ENCODE data around the gene WWOX. TPM values are rescaled to one million over a fixed set of nuclear protein-coding genes. Genes with fewer than 3 reads are reported as not detected.

The WWOX gene
- total RNA-seq, 1 experiment from 2014 or later: 28.3 TPM

DNA sequence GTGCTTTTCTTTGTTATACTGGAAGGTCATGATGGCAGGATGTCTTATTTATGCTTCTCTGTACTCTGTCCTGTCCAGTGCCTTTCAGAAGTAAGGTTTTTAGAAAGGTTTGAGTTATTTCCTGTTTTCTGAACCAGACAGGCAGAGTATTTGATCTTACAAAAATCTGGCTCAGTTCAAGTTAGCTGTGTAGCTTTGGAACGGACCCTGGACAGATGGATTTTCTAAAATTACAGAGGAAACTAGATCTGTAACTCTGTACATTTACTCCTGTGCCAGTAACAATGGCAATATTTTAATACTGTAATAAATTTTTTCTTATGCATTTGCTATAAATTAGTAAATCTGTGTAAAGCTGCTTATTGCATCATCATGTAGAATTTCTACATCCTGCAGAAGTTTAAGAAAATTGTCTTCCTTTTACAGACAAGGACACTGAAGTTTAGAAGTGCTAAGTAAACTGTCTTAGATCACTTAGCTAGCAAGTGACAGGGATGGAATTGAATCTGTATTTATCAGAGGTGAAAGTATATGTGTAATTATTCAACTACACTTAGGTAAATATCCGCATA lies 347.6 kb downstream of the WWOX start:
- H2AFZ ChIP-seq (ENCODE audit: low read length): no peak overlapping the region
- no peaks in the 10 kb centered on the region for H3K36me3 ChIP-seq (ENCODE audit: low read depth, low read length)
- no peaks in the 10 kb centered on the region for H3K79me2 ChIP-seq (ENCODE audit: low read length)
- no peaks in the 10 kb centered on the region for H3K4me1 ChIP-seq (ENCODE audit: insufficient read depth, low read length)
- CTCF ChIA-PET: no interaction called here
- no peak for DNase-seq
- intact Hi-C loops (cut with micrococcal nuclease): no loop called here
- no peaks in the 10 kb centered on the region for H4K20me1 ChIP-seq (ENCODE audit: low read length)
- no peak overlapping the region for H3K9ac ChIP-seq (ENCODE audit: low read length)
- H3K27me3 ChIP-seq (ENCODE audit: low read length): no peaks in the 10 kb centered on the region
- POLR2A ChIA-PET (ENCODE audit: unreplicated experiment): no interaction called here
- H3K4me3 ChIP-seq (ENCODE audit: low read length): no peak overlapping the region
- no peak for ATAC-seq
- no peak overlapping the region for H3K4me2 ChIP-seq (ENCODE audit: low read length)
- no peaks in the 10 kb centered on the region for H3K9me2 ChIP-seq (replicated peaks; ENCODE audit: low read length)
- no peak overlapping the region for H3K27ac ChIP-seq (ENCODE audit: low read length)
- no peaks in the 10 kb centered on the region for H3K9me3 ChIP-seq (ENCODE audit: low read length)
- BruUV-seq (replicated peaks): no TSS peak
- H3F3A ChIP-seq (ENCODE audit: low read length, unreplicated experiment): no peaks in the 10 kb centered on the region
- TF ChIP-seq EZH2phosphoT487 (IDR thresholded peaks at IDR 0.05; ENCODE audit: borderline replicate concordance, low read length) (no peak), EZH2 (IDR thresholded peaks at IDR 0.05; ENCODE audit: low read length, unreplicated experiment) (no peak)
- TF ChIP-seq, protein P1, sequence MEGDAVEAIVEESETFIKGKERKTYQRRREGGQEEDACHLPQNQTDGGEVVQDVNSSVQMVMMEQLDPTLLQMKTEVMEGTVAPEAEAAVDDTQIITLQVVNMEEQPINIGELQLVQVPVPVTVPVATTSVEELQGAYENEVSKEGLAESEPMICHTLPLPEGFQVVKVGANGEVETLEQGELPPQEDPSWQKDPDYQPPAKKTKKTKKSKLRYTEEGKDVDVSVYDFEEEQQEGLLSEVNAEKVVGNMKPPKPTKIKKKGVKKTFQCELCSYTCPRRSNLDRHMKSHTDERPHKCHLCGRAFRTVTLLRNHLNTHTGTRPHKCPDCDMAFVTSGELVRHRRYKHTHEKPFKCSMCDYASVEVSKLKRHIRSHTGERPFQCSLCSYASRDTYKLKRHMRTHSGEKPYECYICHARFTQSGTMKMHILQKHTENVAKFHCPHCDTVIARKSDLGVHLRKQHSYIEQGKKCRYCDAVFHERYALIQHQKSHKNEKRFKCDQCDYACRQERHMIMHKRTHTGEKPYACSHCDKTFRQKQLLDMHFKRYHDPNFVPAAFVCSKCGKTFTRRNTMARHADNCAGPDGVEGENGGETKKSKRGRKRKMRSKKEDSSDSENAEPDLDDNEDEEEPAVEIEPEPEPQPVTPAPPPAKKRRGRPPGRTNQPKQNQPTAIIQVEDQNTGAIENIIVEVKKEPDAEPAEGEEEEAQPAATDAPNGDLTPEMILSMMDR (conservative IDR thresholded peaks at IDR 0.05; ENCODE audit: low read depth, low read length): no peak

DNA sequence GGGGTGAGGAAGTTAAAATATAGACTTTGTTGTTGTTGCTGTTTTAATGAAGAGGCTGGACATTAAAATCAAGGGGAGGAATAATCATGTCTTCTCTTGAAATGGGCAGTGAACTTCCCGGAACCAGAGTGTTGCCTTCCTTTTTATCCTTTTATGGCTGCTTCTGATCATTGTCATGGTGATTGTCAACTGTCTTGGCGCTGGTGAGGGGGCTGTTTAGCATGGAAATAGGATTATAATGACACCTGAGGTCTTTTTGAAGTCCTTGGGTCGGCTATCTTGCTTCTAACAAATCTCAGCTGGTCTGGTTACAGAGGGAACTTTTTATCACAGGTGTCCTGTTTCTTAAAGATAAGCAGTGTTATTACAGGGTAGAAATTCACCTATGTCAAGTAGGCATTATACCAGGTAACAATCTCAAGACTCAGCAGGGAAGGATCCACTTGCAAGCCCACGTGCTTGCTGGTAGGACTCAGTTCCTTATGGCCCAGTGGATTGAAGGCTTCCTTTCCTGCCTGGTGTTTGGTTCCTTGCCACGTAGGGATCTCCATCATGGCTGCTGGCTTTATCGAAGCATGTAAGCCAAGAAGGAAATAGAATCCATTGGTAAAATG lies 349.3 kb downstream of the WWOX start:
- Histone ChIP-seq H3K9me2 (replicated peaks; ENCODE audit: low read length) (no peaks in the 10 kb centered on the region), H3K36me3 (ENCODE audit: low read depth, low read length) (no peaks in the 10 kb centered on the region), H3K79me2 (ENCODE audit: low read length) (no peaks in the 10 kb centered on the region), H3K9ac (ENCODE audit: low read length) (no peak overlapping the region), H3K27ac (ENCODE audit: low read length) (no peak overlapping the region), H4K20me1 (ENCODE audit: low read length) (no peaks in the 10 kb centered on the region), H3K4me3 (ENCODE audit: low read length) (no peak overlapping the region), H3F3A (ENCODE audit: low read length, unreplicated experiment) (no peaks in the 10 kb centered on the region), H2AFZ (ENCODE audit: low read length) (no peak overlapping the region), H3K4me1 (ENCODE audit: insufficient read depth, low read length) (no peaks in the 10 kb centered on the region), H3K9me3 (ENCODE audit: low read length) (no peaks in the 10 kb centered on the region), H3K27me3 (ENCODE audit: low read length) (no peaks in the 10 kb centered on the region), H3K4me2 (ENCODE audit: low read length) (no peak overlapping the region)
- intact Hi-C loops (cut with micrococcal nuclease): no loop called here
- ATAC-seq: no peak
- ChIA-PET POLR2A (ENCODE audit: unreplicated experiment) (no interaction called here), CTCF (no interaction called here)
- TF ChIP-seq EZH2phosphoT487 (IDR thresholded peaks at IDR 0.05; ENCODE audit: borderline replicate concordance, low read length): no peak
- no peak for TF ChIP-seq EZH2 (IDR thresholded peaks at IDR 0.05; ENCODE audit: low read length, unreplicated experiment)
- TF ChIP-seq, protein P1 (conservative IDR thresholded peaks at IDR 0.05; ENCODE audit: low read depth, low read length): no peak
- BruUV-seq (replicated peaks): no TSS peak
- DNase-seq: no peak

DNA sequence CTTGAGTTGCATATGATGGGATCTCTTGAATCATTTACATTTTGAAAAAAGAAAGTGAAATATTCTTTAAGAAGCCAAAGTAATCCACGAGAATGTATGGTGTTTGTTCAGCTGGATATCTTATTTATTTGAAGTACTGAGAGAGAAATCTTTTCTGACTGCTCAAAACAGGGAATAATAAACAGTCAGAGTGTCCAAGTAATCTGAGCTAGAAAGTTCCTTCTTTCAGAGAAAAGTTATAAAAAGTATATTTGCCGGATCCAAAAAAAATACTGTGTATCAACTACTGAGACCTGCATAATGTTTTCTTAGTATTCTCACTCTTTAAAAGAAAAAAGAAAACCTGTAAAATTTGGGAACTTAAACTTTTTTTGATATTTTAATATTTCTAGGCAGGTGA lies 350.8 kb downstream of the WWOX start:
- H4K20me1 ChIP-seq (ENCODE audit: low read length): no peaks in the 10 kb centered on the region
- no peak overlapping the region for H2AFZ ChIP-seq (ENCODE audit: low read length)
- no peak for ATAC-seq
- H3K4me2 ChIP-seq (ENCODE audit: low read length): no peak overlapping the region
- H3K9ac ChIP-seq (ENCODE audit: low read length): no peak overlapping the region
- DNase-seq: no peak
- TF ChIP-seq, protein P1 (conservative IDR thresholded peaks at IDR 0.05; ENCODE audit: low read depth, low read length): no peak
- no peak for TF ChIP-seq EZH2phosphoT487 (IDR thresholded peaks at IDR 0.05; ENCODE audit: borderline replicate concordance, low read length)
- no peak for TF ChIP-seq EZH2 (IDR thresholded peaks at IDR 0.05; ENCODE audit: low read length, unreplicated experiment)
- no peaks in the 10 kb centered on the region for H3K9me2 ChIP-seq (replicated peaks; ENCODE audit: low read length)
- intact Hi-C loops (cut with micrococcal nuclease): no loop called here
- no peak overlapping the region for H3K27ac ChIP-seq (ENCODE audit: low read length)
- H3K4me1 ChIP-seq (ENCODE audit: insufficient read depth, low read length): no peaks in the 10 kb centered on the region
- H3F3A ChIP-seq (ENCODE audit: low read length, unreplicated experiment): no peaks in the 10 kb centered on the region
- no peak overlapping the region for H3K4me3 ChIP-seq (ENCODE audit: low read length)
- no peaks in the 10 kb centered on the region for H3K79me2 ChIP-seq (ENCODE audit: low read length)
- POLR2A ChIA-PET (ENCODE audit: unreplicated experiment): no interaction called here
- H3K27me3 ChIP-seq (ENCODE audit: low read length): no peaks in the 10 kb centered on the region
- no peaks in the 10 kb centered on the region for H3K9me3 ChIP-seq (ENCODE audit: low read length)
- no TSS peak for BruUV-seq (replicated peaks)
- no peaks in the 10 kb centered on the region for H3K36me3 ChIP-seq (ENCODE audit: low read depth, low read length)
- CTCF ChIA-PET: no interaction called here
